Choroid plexus epithelial cell (primary cell): Measurements from ENCODE around the gene USP33.
"Not testable (repeated sequence)": the region's sequence is repeated elsewhere in the genome, so short reads cannot be mapped to it uniquely, and the experiment has no call there.

Experiments
- DNase-seq: peaks from one replicate; pipeline ENCODE4 v3.0.0-alpha.2; 2010; ENCODE audit warnings: low read depth
- H3K4me3 ChIP-seq: 2 replicates; pipeline ENCODE4 v1.5.1; 2011; ENCODE audit warnings: low read depth, mild to moderate bottlenecking, control low read depth, low read length, moderate library complexity
- CTCF ChIP-seq: conservative IDR thresholded peaks from 2 replicates; pipeline ENCODE4 v1.5.1; 2011; ENCODE audit warnings: low read depth, mild to moderate bottlenecking, control low read depth, inconsistent platforms, low read length, moderate library complexity

Gene USP33

DNA sequence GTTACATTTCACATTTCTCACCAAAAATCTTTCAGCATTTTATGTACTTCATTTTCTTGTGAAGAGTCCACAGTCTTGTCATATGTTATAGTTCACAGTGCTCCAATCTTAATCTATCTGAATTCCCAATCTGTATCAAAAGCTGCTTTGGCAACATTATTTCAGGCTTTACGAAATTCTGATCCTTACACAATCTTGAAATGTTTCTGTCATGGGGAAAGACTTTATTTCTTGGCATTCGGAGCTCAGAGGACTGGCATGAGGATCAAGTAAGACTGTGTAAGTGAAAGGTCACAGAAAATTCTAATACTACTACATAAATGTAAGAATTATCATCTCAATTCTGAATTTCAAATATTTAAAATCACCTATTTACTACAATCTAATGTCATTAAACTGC is 2.0 kb downstream of the USP33 start:
- no peak for TF ChIP-seq CTCF
- peak overlapping the region; percentile 6 for H3K4me3 ChIP-seq
- peak; percentile 72 for DNase-seq

DNA sequence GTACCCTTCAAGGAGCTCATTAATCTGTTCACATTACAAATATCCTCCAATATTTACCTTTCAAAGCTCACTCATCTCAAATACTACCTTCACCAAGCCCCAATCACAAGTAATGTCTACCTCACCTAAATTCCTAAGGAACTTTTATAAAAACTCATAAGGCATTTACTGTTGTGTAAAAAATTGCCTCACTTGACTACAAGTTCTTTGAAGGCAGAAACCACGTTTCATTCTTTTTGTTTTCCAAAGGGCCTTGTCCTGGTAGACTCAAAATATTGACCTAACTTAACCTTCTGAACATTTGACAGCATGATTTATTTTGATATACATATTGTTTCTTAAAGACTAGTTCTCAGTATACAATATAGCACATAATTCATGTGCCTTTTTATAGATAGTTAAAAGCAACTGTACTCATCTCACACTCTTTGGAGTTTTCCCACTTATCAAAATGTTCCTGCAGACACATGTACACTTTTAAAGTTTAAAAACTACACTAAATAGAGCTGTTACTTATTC is 2.5 kb downstream of the USP33 start:
- no peak for TF ChIP-seq CTCF
- DNase-seq: peak; percentile 14
- H3K4me3 ChIP-seq: no peak overlapping the region

- TF ChIP-seq CTCF: no peak
- no peak overlapping the region for H3K4me3 ChIP-seq
- no peak for DNase-seq
Observed at GRCh38 chr1:77756052-77756754, 3.4 kb downstream of the USP33 start.

- not testable (repeated sequence) for DNase-seq, H3K4me3 ChIP-seq
Observed at GRCh38 chr1:77749489-77749888, 10.2 kb downstream of the USP33 start.

GRCh38 chr1:77744576-77744975 is 15.1 kb downstream of the USP33 start:
- TF ChIP-seq CTCF: no peak
- no peak for DNase-seq
- no peak overlapping the region for H3K4me3 ChIP-seq

DNA sequence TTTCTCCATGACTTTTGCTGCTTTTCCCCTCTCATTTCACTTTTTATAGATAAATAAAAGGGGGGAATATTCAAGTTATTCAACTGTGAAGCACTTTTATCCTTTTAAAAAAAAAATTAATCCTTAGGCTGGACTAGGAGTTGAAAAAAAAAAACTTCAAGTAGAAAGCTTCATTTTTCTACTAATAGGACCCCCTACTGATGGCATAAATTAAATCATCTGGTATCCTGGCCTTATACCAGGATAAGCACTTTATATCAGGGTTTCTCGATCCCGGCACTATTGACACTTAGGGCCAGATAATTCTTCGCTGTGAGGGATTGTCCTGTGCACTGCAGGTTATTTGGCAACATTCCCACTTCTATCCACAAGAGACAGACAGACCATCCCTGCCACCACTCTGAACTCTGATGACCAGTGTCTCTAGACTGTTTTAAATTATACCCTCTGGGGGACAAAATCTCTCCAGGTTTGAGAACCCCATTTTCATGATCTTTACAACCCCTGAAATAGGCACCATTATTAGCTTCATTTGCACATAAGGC is 17.6 kb downstream of the USP33 start:
- no peak overlapping the region for H3K4me3 ChIP-seq
- TF ChIP-seq CTCF: no peak
- no peak for DNase-seq

DNA sequence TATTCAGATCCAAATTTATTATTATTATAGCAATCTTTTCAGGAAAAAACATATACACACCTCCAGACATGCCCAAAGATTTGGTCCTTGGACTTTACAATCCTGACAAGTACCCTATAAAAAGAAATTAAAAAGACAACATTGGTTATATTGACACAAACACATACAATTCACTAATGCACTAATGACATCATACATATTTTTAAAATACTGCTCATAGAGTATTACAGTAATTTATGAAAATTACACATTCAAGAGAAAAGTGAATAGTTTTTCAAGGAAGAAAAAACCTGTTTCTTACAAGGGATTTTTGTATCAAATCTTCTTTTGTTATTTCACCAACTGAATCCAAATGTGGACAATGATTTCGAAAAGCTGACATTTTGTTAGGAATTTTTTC is 18.3 kb downstream of the USP33 start:
- no peak for TF ChIP-seq CTCF
- no peak for DNase-seq
- H3K4me3 ChIP-seq: no peak overlapping the region
